SU-DHL-6 (cell line): Measurements from ENCODE around the gene SLC22A17.

ENCODE experiments used
- H2AFZ ChIP-seq: fragments of 200-600 bp; sonication (generic); 2 replicates; pipeline ENCODE4 v1.6.1; 2014; ENCODE audit warnings: low read depth, mild to moderate bottlenecking, moderate library complexity, mixed read lengths, antibody characterized with exemption, low read length; ENCODE audit not compliant: severe bottlenecking
- H3F3A ChIP-seq: fragments of 200-600 bp; shearing (Covaris generic); 2 replicates; pipeline ENCODE4 v1.6.0; 2016; ENCODE audit warnings: antibody characterized with exemption, mild to moderate bottlenecking; ENCODE audit not compliant: insufficient read depth
- H3K27ac ChIP-seq: fragments of 200-600 bp; sonication (generic); 2 replicates; pipeline ENCODE4 v1.5.1; 2016; ENCODE audit warnings: low read depth, mild to moderate bottlenecking, low read length, moderate library complexity, mixed read lengths
- H3K27me3 ChIP-seq: fragments of 200-600 bp; sonication (generic), shearing (Covaris generic); 2 replicates; pipeline ENCODE4 v1.6.0; 2014; ENCODE audit warnings: mild to moderate bottlenecking, low read length
- H3K36me3 ChIP-seq: fragments of 200-600 bp; sonication (generic); 2 replicates; pipeline ENCODE4 v1.6.1; 2014; ENCODE audit warnings: mild to moderate bottlenecking, low read length, mixed read lengths
- H3K4me2 ChIP-seq: fragments of 300-600, 200-600 bp; shearing (Covaris generic), sonication (generic); 2 replicates; pipeline ENCODE4 v1.6.0; 2014; ENCODE audit warnings: low read length, low read depth, mild to moderate bottlenecking; ENCODE audit not compliant: poor library complexity, severe bottlenecking
- H3K4me3 ChIP-seq: fragments of 200-600 bp; sonication (generic); 2 replicates; pipeline ENCODE4 v1.5.1; 2014; ENCODE audit warnings: antibody characterized with exemption, low read length, mild to moderate bottlenecking, mixed read lengths; ENCODE audit not compliant: insufficient read depth, poor library complexity, severe bottlenecking
- H3K79me2 ChIP-seq: fragments of 200-600 bp; sonication (generic); 2 replicates; pipeline ENCODE4 v1.6.1; 2014; ENCODE audit warnings: mild to moderate bottlenecking, low read length, moderate library complexity; ENCODE audit not compliant: insufficient read depth
- H3K9ac ChIP-seq: fragments of 200-600 bp; sonication (generic); 2 replicates; pipeline ENCODE4 v1.7.0; 2014; ENCODE audit warnings: mild to moderate bottlenecking, low read length
- H3K9me2 ChIP-seq: fragments of 200-600 bp; sonication (generic); replicated peaks from 2 replicates; pipeline ENCODE4 v1.6.1; 2014; ENCODE audit warnings: low read length; ENCODE audit not compliant: insufficient read depth
- H3K9me3 ChIP-seq: fragments of 200-600 bp; sonication (generic); 2 replicates; pipeline ENCODE4 v1.6.1; 2014; ENCODE audit warnings: low read length, mixed read lengths; ENCODE audit not compliant: insufficient read depth
- H4K20me1 ChIP-seq: fragments of 200-600 bp; sonication (generic); 2 replicates; pipeline ENCODE4 v1.6.1; 2014; ENCODE audit warnings: low read depth, mild to moderate bottlenecking, antibody characterized with exemption, low read length, moderate library complexity, mixed read lengths
- EZH2phosphoT487 ChIP-seq: fragments of 200-600 bp; sonication (generic), shearing (Covaris generic); conservative IDR thresholded peaks from 2 replicates; pipeline ENCODE4 v1.6.1; 2018; ENCODE audit warnings: mild to moderate bottlenecking, antibody characterized with exemption, low read length, moderate library complexity, mixed read lengths
- TF ChIP-seq, protein P1 (sequence below): fragments of 200-600 bp; sonication (generic); IDR thresholded peaks from one replicate; pipeline ENCODE4 v1.5.1; 2017; ENCODE audit warnings: antibody characterized with exemption, mild to moderate bottlenecking, low read length, moderate library complexity; ENCODE audit not compliant: insufficient read depth, poor library complexity, severe bottlenecking

Gene SLC22A17

DNA sequence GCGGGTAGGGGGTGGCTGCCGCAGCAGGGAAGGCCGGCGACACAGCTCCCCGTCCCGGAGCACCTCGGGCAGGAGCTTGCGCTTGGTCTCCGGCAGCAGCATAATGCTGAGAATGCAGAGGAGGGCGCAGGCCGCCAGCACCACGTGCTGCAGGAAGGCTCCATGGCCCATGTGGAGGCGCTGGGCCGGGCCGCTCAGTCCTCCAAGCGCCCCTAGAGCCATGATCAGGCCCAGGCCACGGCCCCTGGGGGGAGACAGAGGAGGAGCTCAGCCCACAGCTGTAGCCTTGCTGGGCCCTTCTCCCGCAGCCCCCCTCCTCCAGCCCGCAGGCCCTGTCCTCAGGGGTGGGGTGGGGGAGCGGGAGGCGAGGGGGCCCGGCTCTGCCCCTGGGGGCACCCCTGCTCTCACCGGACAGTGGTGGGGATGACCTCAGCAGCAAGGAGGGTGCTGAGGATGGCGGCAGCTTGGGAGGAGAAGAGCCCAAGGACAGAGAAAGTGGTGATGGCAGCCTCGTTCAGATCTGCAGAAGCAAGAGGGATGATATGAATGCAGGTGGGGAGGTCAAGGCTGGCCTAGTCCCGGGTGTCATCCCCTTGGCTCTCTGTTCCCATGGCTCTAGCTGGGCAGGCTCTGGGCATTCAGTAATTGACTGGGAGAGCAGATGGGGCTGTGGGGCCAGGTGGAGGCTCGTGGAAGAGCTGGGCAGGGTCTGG is 5.8 kb downstream of the SLC22A17 start:
- TF ChIP-seq, protein P1, sequence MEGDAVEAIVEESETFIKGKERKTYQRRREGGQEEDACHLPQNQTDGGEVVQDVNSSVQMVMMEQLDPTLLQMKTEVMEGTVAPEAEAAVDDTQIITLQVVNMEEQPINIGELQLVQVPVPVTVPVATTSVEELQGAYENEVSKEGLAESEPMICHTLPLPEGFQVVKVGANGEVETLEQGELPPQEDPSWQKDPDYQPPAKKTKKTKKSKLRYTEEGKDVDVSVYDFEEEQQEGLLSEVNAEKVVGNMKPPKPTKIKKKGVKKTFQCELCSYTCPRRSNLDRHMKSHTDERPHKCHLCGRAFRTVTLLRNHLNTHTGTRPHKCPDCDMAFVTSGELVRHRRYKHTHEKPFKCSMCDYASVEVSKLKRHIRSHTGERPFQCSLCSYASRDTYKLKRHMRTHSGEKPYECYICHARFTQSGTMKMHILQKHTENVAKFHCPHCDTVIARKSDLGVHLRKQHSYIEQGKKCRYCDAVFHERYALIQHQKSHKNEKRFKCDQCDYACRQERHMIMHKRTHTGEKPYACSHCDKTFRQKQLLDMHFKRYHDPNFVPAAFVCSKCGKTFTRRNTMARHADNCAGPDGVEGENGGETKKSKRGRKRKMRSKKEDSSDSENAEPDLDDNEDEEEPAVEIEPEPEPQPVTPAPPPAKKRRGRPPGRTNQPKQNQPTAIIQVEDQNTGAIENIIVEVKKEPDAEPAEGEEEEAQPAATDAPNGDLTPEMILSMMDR = no peak
- TF ChIP-seq EZH2phosphoT487 = no peak
- Histone ChIP-seq H3K9me2 (no peaks in the 10 kb centered on the region), H3K9ac (no peak overlapping the region), H3K27me3 (no peaks in the 10 kb centered on the region), H3F3A (no peaks in the 10 kb centered on the region), H2AFZ (no peak overlapping the region), H3K4me3 (no peak overlapping the region), H3K36me3 (no peaks in the 10 kb centered on the region), H3K9me3 (no peaks in the 10 kb centered on the region), H3K27ac (no peak overlapping the region), H3K79me2 (no peaks in the 10 kb centered on the region), H4K20me1 (no peaks in the 10 kb centered on the region), H3K4me2 (no peak overlapping the region)

DNA sequence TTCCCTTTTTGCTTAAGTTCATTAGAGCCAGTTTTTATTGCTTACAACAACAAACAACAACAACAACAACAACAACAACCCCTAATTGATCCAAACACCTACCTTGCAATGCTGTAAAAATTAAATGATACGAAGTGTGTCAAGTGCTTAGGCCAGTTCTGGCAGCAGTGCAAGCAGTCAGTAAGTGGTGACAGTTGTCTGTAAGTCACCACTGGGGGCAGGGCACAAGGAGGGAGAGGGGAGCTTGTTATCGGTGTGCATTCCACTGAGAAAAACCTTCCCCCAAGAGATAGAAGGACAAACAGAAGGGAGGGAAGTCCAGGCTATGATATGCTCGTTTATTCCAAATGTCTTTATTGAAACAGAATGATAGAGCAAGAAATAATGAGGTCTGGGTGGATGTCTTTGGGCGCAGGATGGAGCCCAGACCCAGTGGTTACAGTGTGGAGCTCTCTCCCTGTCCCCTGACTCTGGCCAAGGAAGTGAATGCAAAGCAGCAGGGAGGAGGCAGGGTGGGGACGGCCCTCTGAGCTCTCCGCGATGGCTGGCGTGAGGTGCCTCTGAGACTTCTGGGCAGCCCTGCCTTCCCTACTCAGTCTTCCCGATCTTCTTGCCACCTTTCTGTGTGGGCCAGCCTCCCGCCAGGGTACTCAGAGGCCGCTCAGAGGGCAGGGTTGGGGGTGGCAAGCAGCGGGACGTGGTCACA is 6.5 kb downstream of the SLC22A17 start:
- no peak for TF ChIP-seq EZH2phosphoT487
- TF ChIP-seq, protein P1 = no peak
- H3K4me3 ChIP-seq = no peak overlapping the region
- H3K79me2 ChIP-seq = no peaks in the 10 kb centered on the region
- H3K4me2 ChIP-seq = no peak overlapping the region
- H3K9me3 ChIP-seq = no peaks in the 10 kb centered on the region
- no peaks in the 10 kb centered on the region for H3K36me3 ChIP-seq
- H3F3A ChIP-seq = no peaks in the 10 kb centered on the region
- no peak overlapping the region for H3K9ac ChIP-seq
- H2AFZ ChIP-seq = no peak overlapping the region
- H3K27ac ChIP-seq = no peak overlapping the region
- no peaks in the 10 kb centered on the region for H3K9me2 ChIP-seq
- H3K27me3 ChIP-seq = no peaks in the 10 kb centered on the region
- H4K20me1 ChIP-seq = no peaks in the 10 kb centered on the region

DNA sequence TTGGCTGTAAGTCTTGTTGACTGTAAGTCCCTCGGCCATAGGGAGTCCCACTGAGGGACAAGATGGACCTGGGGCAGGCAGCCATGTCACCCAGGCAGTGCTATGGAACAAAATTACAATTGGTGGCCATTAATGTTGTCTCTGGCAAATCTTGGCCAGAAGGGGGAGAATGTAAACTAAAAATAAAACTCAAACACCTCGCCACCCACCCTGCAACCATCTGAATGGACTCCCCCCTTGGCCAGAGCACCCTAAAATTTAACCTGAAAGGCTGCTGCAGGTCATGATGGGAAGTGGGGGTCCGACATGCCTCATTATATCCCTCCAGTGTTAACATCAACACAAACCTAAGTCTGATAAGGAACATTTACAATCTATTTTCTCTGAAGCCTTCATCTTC is 8.2 kb downstream of the SLC22A17 start:
- Histone ChIP-seq H3K4me3 (no peak overlapping the region), H3K27ac (no peak overlapping the region), H3K9me2 (no peaks in the 10 kb centered on the region), H3K4me2 (no peak overlapping the region), H3K9me3 (peaks cover 11% of the 10 kb centered on the region; the same call in 1 of the 2 replicates), H4K20me1 (no peaks in the 10 kb centered on the region), H2AFZ (no peak overlapping the region), H3K79me2 (no peaks in the 10 kb centered on the region), H3K36me3 (no peaks in the 10 kb centered on the region), H3K9ac (no peak overlapping the region), H3K27me3 (no peaks in the 10 kb centered on the region), H3F3A (no peaks in the 10 kb centered on the region)
- no peak for TF ChIP-seq EZH2phosphoT487
- TF ChIP-seq, protein P1 = no peak
